B cell (primary cell): Measurements from ENCODE around the gene STC2. TPM values are rescaled to one million over a fixed set of nuclear protein-coding genes. Genes with fewer than 3 reads are reported as not detected.

Experiments used
- ATAC-seq: fragments of 200-7000 bp; cut with Tn5 transposase; one replicate; pipeline ENCODE4 v1.10.0; 2021; ENCODE audit warnings: low read depth, mild to moderate bottlenecking, moderate number of reproducible peaks, moderate library complexity
- CTCF ChIA-PET: fragments of 350-600 bp; sonication (Branson Sonifier 250); formaldehyde crosslinking; loops from one replicate; lab custom pipeline; 2021; ENCODE audit warnings: antibody characterized with exemption, inconsistent platforms; lab: Charles Lee
- POLR2A ChIA-PET: fragments of 350-600 bp; sonication (Branson Sonifier 250); formaldehyde crosslinking; loops from one replicate; lab custom pipeline; 2021; ENCODE audit warnings: antibody characterized with exemption; lab: Charles Lee
- DNase-seq: peaks from one replicate; pipeline ENCODE4 v3.0.0; 2013
- H2AFZ ChIP-seq: 2 replicates; pipeline ENCODE4 v1.6.1; 2012; ENCODE audit warnings: mild to moderate bottlenecking, low read depth, low read length; ENCODE audit not compliant: insufficient read depth, poor library complexity, severe bottlenecking
- H3K27ac ChIP-seq, 2 donors: 1 replicate in 1 of 2; 2 replicates in 1 of 2; pipeline ENCODE4 v1.5.1; 2012 to 2013; ENCODE audit warnings: low read length in 2 of 2, mild to moderate bottlenecking in 2 of 2, moderate library complexity in 1 of 2
- H3K27me3 ChIP-seq, 4 experiments: fragments of 200-600 bp in 1 of 4; sonication (generic) in 1 of 4; replicated peaks in 1 of 4; 1 replicate in 2 of 4; 2 replicates in 2 of 4; pipeline versions ENCODE4 v1.6.1 to v1.7.0; 2013 to 2016; ENCODE audit warnings: low read length in 3 of 4, mild to moderate bottlenecking in 2 of 4, mixed read lengths in 1 of 4, moderate library complexity in 1 of 4; ENCODE audit not compliant: insufficient read depth in 4 of 4, control insufficient read depth in 3 of 4; ENCODE audit errors: control extremely low read depth in 1 of 4
- H3K36me3 ChIP-seq, 2 experiments: replicated peaks in 1 of 2; 1 replicate in 1 of 2; 2 replicates in 1 of 2; pipeline versions ENCODE4 v1.6.1 to v1.7.1; 2013; ENCODE audit warnings: low read length in 1 of 2; ENCODE audit not compliant: insufficient read depth in 2 of 2, control insufficient read depth in 1 of 2; ENCODE audit errors: control extremely low read depth in 1 of 2, extremely low read depth in 1 of 2
- H3K4me1 ChIP-seq, 2 donors: fragments of 200-600 bp in 1 of 2; sonication (generic) in 1 of 2; 1 replicate in 1 of 2; 2 replicates in 1 of 2; pipeline versions ENCODE4 v1.5.1 to v1.6.1; 2013 to 2017; ENCODE audit warnings: low read length in 2 of 2; ENCODE audit not compliant: control insufficient read depth in 2 of 2, insufficient read depth in 2 of 2
- H3K4me2 ChIP-seq: replicated peaks from 2 replicates; pipeline ENCODE3; 2012; ENCODE audit warnings: mild to moderate bottlenecking, low read depth, low read length; ENCODE audit not compliant: poor library complexity, severe bottlenecking
- H3K4me3 ChIP-seq, 5 experiments: fragments of 200-600 bp in 1 of 5; sonication (generic) in 1 of 5; 1 replicate in 3 of 5; 2 replicates in 2 of 5; pipeline versions ENCODE4 v1.5.1 to v1.7.0; 2011 to 2016; ENCODE audit warnings: low read length in 4 of 5, mild to moderate bottlenecking in 4 of 5, low read depth in 2 of 5, control low read depth in 1 of 5, moderate library complexity in 1 of 5; ENCODE audit not compliant: insufficient read depth in 1 of 5; ENCODE audit errors: control extremely low read depth in 1 of 5, extremely low read depth in 1 of 5
- H3K79me2 ChIP-seq: fragments of 200-600 bp; sonication (generic); one replicate; pipeline ENCODE4 v1.6.0; 2016; ENCODE audit warnings: low read length; ENCODE audit not compliant: control insufficient read depth, insufficient read depth
- H3K9ac ChIP-seq: fragments of 200-600 bp; sonication (generic); 2 replicates; pipeline ENCODE4 v1.6.1; 2017; ENCODE audit warnings: mild to moderate bottlenecking, low read length, moderate library complexity
- H3K9me3 ChIP-seq, 3 donors: one replicate each; pipeline versions ENCODE4 v1.6.1 to v1.7.1; 2013; ENCODE audit warnings: low read length in 2 of 3; ENCODE audit not compliant: control insufficient read depth in 2 of 3, insufficient read depth in 1 of 3; ENCODE audit errors: control extremely low read depth in 1 of 3
- H4K20me1 ChIP-seq: 2 replicates; pipeline ENCODE4 v1.6.0; 2012; ENCODE audit warnings: mild to moderate bottlenecking, low read length; ENCODE audit not compliant: insufficient read depth, control insufficient read depth, poor library complexity, severe bottlenecking
- H3K27ac Mint-ChIP-seq: one replicate; pipeline ENCODE4 v1.8.0; 2021; ENCODE audit warnings: mixed read lengths
- H3K27me3 Mint-ChIP-seq: one replicate; pipeline ENCODE4 v1.8.0; 2021; ENCODE audit warnings: mixed read lengths
- H3K4me1 Mint-ChIP-seq: one replicate; pipeline ENCODE4 v1.8.0; 2021; ENCODE audit warnings: mixed read lengths
- H3K4me3 Mint-ChIP-seq: one replicate; pipeline ENCODE4 v1.8.0; 2021; ENCODE audit warnings: mixed read lengths
- H3K9me3 Mint-ChIP-seq: one replicate; pipeline ENCODE4 v1.8.0; 2022; ENCODE audit warnings: mixed read lengths; ENCODE audit not compliant: insufficient read depth
- EZH2 ChIP-seq: IDR thresholded peaks from 2 replicates; pipeline ENCODE4 v1.6.1; 2012; ENCODE audit warnings: borderline replicate concordance, low read depth, mild to moderate bottlenecking, moderate library complexity, low read length; ENCODE audit not compliant: insufficient read depth, poor library complexity, severe bottlenecking
- WGBS: methylation state at CpG from one replicate; pipeline ENCODE4 v1.1.5; 2013; ENCODE audit warnings: missing lambda C conversion rate; ENCODE audit not compliant: insufficient coverage; 5-methylcytosine and 5-hydroxymethylcytosine counted together
- intact Hi-C: fragments of 100-400 bp; cut with micrococcal nuclease; formaldehyde crosslinking; loops from one replicate; pipeline ENCODE4 v1.10.0; 2022
- polyA plus RNA-seq: library from polyadenylated mRNA; depleted of rRNA; stranded (reverse); fragments of >200 nt; gene quantifications from 2 replicates; pipeline ENCODE4 v1.2.3, GENCODE V29; 2012
- total RNA-seq, 2 donors: library from RNA; stranded (reverse); fragments of 120-200 nt in 1 of 2; gene quantifications; 1 replicate in 1 of 2; 2 replicates in 1 of 2; pipeline versions ENCODE4 v1.2.3 to v1.2.4, GENCODE V29; 2013 to 2022
- TF ChIP-seq, protein P1 (sequence below): fragments of 200-600 bp; IDR thresholded peaks from one replicate; pipeline ENCODE4 v1.8.0; 2022; ENCODE audit warnings: antibody characterized with exemption, mild to moderate bottlenecking

The STC2 gene
- total and polyA plus RNA-seq, 2 donors (not counting 1 experiment from before 2014, with no cell fraction given): not detected

GRCh38 chr5:173301695-173302545 lies 26.3 kb downstream of the STC2 start:
- Mint-ChIP-seq H3K4me3 (no peak overlapping the region), H3K4me1 (no peaks in the 10 kb centered on the region), H3K9me3 (no peaks in the 10 kb centered on the region), H3K27ac (no peak overlapping the region), H3K27me3 (peaks cover 25% of the 10 kb centered on the region)
- no peak overlapping the region for H3K4me3 ChIP-seq
- H3K4me1 ChIP-seq: no peaks in the 10 kb centered on the region
- CTCF ChIA-PET: no interaction called here
- H3K9ac ChIP-seq: no peak overlapping the region
- no peaks in the 10 kb centered on the region for H3K36me3 ChIP-seq
- DNase-seq: no peak
- WGBS: 57% methylated on average over 15 of the region's 17 CpGs
- H3K79me2 ChIP-seq: no peaks in the 10 kb centered on the region
- no peak overlapping the region for H2AFZ ChIP-seq
- no peak overlapping the region for H3K4me2 ChIP-seq
- POLR2A ChIA-PET: no interaction called here
- no peak for TF ChIP-seq EZH2
- TF ChIP-seq, protein P1, sequence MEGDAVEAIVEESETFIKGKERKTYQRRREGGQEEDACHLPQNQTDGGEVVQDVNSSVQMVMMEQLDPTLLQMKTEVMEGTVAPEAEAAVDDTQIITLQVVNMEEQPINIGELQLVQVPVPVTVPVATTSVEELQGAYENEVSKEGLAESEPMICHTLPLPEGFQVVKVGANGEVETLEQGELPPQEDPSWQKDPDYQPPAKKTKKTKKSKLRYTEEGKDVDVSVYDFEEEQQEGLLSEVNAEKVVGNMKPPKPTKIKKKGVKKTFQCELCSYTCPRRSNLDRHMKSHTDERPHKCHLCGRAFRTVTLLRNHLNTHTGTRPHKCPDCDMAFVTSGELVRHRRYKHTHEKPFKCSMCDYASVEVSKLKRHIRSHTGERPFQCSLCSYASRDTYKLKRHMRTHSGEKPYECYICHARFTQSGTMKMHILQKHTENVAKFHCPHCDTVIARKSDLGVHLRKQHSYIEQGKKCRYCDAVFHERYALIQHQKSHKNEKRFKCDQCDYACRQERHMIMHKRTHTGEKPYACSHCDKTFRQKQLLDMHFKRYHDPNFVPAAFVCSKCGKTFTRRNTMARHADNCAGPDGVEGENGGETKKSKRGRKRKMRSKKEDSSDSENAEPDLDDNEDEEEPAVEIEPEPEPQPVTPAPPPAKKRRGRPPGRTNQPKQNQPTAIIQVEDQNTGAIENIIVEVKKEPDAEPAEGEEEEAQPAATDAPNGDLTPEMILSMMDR: no peak
- no peaks in the 10 kb centered on the region for H3K9me3 ChIP-seq
- no peak overlapping the region for H3K27ac ChIP-seq
- no peaks in the 10 kb centered on the region for H4K20me1 ChIP-seq
- H3K27me3 ChIP-seq: no peaks in the 10 kb centered on the region
- intact Hi-C loops: no loop called here
- ATAC-seq: no peak

- no peak for ATAC-seq
- H4K20me1 ChIP-seq: no peaks in the 10 kb centered on the region
- Mint-ChIP-seq H3K4me3 (no peak overlapping the region), H3K9me3 (no peaks in the 10 kb centered on the region), H3K27ac (no peak overlapping the region), H3K4me1 (no peaks in the 10 kb centered on the region), H3K27me3 (peaks cover 24% of the 10 kb centered on the region)
- POLR2A ChIA-PET: no interaction called here
- H2AFZ ChIP-seq: no peak overlapping the region
- intact Hi-C loops: no loop called here
- no peaks in the 10 kb centered on the region for H3K79me2 ChIP-seq
- H3K9ac ChIP-seq: no peak overlapping the region
- 82% methylated on average over 6 of the region's 6 CpGs for WGBS
- no peaks in the 10 kb centered on the region for H3K27me3 ChIP-seq
- H3K4me2 ChIP-seq: no peak overlapping the region
- no peak overlapping the region for H3K4me3 ChIP-seq
- H3K4me1 ChIP-seq: no peaks in the 10 kb centered on the region
- no peaks in the 10 kb centered on the region for H3K9me3 ChIP-seq
- no peak for DNase-seq
- TF ChIP-seq, protein P1: no peak
- TF ChIP-seq EZH2: no peak
- CTCF ChIA-PET: interaction anchor here (1.5 kb wide), 1 partner anchor 12 kb away, joined by 3 read pairs; no protein-coding TSS in a partner anchor
- H3K27ac ChIP-seq: no peak overlapping the region
- H3K36me3 ChIP-seq: no peaks in the 10 kb centered on the region
Observed at GRCh38 chr5:173300389-173301047, 27.7 kb downstream of the STC2 start.
